Esophagus squamous epithelium (tissue), 4 donors: ENCODE results near the gene THPO.

ENCODE experiments used
- CTCF ChIP-seq, 6 experiments: fragments of 450-650 bp in 4 of 6; fragments of 200-600 bp in 2 of 6; sonication (generic) in 2 of 6; IDR thresholded peaks; one replicate each; pipeline ENCODE4 v1.5.1; 2016 to 2019; ENCODE audit warnings: antibody characterized with exemption in 6 of 6, mild to moderate bottlenecking in 4 of 6, moderate library complexity in 4 of 6
- POLR2A ChIP-seq, 4 donors: fragments of 450-650 bp; IDR thresholded peaks; one replicate each; pipeline ENCODE4 v1.6.1; 2017; ENCODE audit warnings: antibody characterized with exemption in 4 of 4, mild to moderate bottlenecking in 4 of 4, moderate library complexity in 3 of 4

- TF ChIP-seq POLR2A (IDR thresholded peaks at IDR 0.05) (no peak), CTCF (IDR thresholded peaks at IDR 0.05) (peak; percentile 66 to 96 (median 92))
Observed at GRCh38 chr3:184371570-184372018, 6.4 kb downstream of the THPO start.
